H54 (cell line): ENCODE results near the gene AK9.
"Not testable (repeated sequence)": the region's sequence is repeated elsewhere in the genome, so short reads cannot be mapped to it uniquely, and the experiment has no call there.

Source experiments
- DNase-seq: peaks from one replicate; pipeline ENCODE4 v3.0.0; 2011; ENCODE audit warnings: low spot score, mixed read lengths; ENCODE audit not compliant: insufficient read length
- FAIRE-seq: peaks from 3 replicates; lab custom pipeline; 2011; peaks lifted over from hg19 to GRCh38; lab: Jason Lieb, UNC
- POLR2A ChIP-seq: IDR thresholded peaks from 2 replicates; pipeline ENCODE4 v1.6.1; 2011; ENCODE audit warnings: low read depth, mild to moderate bottlenecking, low read length

The AK9 gene

DNA sequence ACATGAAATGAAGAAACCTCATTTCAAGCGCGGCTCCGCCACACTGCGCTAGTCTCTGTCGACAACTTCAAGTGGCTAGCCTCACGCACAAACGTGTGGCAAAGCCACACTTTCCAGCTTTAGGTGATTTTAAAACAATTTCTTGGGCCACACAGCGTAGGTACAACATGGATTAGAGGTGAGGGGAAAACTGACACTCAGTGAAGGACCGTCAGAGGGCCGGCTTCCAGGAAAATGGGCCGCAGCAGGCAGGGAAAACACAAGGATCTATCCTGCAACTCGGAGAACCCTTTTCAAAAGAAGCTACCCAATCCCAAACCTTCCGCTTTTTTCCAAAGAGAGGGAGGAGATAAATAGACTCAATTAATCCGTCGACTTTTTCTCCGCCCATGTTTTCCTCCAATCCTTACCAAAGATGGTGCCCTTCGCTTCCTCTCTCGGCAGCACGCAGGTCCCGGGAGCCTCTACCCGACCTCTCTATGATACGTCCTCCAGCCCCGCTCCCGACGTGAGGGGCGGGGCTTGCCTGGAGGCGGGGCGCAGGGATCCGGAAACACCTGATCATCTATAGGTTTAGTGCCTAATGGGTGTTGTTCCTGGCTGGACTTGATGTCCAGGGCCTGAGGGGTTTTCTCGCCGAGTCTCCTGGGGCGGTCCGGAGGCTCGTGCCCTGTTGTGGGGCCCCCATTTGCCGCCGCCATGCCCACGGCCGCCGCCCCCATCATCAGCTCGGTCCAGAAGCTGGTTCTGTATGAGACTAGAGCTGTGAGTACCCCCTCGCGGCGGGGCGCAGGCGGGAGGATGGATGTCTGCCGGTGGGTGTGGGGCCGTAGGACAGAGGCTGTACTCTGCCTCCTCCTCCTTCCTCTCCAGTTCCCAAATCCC is at the start of gene AK9, which contains the start of gene FIG4:
TSS of gene AK9 (minus strand) at position 466 of the 885 bp plus-strand sequence. CDS start 15,457 bp downstream, outside the sequence.
TSS of gene FIG4 (plus strand) at position 560 of the 885 bp plus-strand sequence. CDS start at position 700, 140 bp downstream.
- DNase-seq (peak; percentile 65), FAIRE-seq (peak; percentile 67)
- TF ChIP-seq POLR2A, result peak; percentile 29; the same call in 1 of the 2 replicates

DNA sequence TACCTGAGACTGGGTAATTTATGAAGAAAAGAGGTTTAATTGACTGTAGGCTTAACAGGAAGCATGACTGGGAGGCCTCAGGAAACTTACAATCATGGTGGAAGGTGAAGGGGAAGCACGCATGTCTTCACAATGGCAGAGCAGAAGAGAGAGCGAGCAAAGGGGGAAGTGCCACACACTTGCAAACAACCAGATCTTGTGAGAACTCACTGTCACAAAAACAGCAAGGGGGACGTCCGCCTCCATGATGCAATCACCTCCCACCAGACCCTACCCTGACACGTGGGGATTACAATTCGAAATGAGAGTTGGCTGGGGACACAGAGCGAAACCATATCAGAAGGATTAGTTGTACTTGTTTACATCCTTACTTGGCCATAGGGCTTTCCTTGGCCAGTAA is 49.8 kb upstream of the AK9 start:
- no peak for FAIRE-seq
- DNase-seq, result no peak
- no peak for TF ChIP-seq POLR2A

DNA sequence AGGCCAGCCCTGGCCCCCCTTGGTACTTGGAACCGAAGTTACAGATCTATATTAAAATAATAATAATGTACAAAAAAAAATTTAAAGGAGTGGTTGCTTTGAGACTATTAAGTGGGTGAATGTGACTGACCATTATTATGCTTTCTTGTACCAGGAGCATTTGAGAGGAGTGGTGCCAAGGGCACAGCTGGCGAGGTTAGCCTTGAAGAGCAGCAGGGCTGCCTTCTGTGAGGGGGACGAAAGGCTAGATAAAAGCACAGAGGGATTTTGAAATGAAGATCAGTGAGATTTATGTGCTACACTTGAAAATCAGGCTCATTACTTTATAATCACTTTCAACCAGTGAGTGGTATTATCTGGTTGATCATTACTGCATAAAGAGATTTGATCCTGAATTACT is 48.7 kb upstream of the AK9 start:
- DNase-seq (no peak), FAIRE-seq (no peak)
- TF ChIP-seq POLR2A, result no peak

DNA sequence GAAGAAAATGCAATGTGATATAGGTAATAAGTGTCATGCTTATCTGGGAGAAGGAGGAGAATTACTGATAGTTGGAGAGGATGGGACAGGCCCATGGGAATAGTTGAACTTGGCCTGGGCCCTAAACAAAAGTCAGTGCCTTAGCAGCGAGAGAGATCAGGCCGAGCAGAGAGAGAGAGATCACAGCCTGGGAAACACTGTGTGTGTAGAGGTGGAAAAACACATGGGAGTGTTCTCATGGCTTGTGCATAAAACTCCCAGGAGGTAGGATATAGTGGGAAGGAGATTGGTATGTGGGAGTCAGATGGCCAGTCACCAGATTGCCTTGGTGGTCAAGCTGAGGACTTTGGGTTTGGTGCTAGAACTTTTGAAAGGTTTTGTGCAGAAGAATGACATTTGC is 47.7 kb upstream of the AK9 start:
- DNase-seq (no peak), FAIRE-seq (no peak)
- no peak for TF ChIP-seq POLR2A

DNA sequence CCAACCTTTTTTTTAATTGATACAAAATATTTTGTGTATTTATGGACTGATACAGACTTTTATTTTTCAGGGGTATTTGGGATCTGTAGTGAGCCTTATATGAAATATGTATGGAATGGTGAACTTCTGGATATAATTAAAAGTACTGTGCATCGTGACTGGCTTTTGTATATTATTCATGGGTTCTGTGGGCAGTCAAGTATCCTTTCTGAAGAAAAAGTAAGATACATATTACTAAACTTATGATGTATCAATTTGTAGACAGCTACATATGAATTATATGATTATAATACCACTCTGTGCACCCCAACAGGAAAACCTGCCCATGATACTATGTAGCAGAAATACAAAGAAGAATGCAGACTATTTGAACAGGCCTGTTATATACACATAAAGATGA is 47.3 kb upstream of the AK9 start:
- TF ChIP-seq POLR2A, result no peak
- DNase-seq, result no peak
- no peak for FAIRE-seq

DNA sequence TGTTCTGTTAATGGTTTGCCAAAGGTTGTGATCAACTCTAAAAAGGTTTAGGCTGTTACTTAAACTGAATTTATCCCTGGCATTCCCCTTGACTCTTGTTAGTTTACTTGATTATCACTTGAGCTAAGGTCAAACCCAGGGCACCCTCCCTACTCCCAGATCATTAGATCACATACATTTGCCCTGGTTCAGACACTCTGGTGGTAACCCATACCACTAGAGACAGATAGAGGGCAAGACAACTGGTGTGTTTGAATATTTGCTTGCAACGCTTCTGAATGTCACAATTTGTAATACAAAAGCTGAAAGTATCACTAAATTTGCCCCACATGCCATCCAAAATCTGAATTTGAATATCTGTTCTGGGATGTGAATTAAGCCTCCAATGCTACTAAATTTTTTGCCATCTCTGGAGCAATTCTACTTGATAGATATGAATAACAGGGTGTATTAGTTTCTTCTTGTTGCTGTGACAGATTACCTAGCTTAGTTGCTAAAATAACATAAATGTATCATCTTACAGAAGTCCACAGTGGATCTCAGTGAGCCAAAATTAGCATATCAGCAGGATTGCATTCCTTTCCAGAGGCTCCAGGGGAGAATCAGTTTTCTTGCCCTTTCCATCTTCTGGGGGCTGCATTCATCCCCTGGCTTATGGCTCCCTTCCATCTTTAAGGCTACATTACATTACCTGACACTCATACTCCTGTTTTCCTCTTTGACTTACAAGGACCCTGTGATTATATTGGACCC is 45.4 kb upstream of the AK9 start:
- TF ChIP-seq POLR2A, result no peak
- no peak for FAIRE-seq
- DNase-seq, result no peak

DNA sequence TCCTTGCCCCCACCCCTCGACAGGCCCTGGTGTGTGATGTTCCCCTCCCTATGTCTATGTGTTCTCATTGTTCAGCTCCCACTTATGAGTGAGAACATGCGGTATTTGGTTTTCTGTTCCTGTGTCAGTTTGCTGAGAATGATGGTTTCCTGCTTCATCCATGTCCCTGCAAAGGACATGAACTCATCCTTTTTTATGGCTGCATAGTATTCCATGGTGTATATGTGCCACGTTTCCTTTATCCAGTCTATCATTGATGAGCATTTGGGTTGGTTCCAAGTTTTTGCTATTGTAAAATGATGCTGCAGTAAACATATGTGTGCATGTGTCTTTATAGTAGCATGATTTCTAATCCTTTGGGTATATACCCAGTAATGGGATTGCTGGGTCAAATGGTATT is 34.2 kb upstream of the AK9 start:
- not testable (repeated sequence) for FAIRE-seq, DNase-seq

DNA sequence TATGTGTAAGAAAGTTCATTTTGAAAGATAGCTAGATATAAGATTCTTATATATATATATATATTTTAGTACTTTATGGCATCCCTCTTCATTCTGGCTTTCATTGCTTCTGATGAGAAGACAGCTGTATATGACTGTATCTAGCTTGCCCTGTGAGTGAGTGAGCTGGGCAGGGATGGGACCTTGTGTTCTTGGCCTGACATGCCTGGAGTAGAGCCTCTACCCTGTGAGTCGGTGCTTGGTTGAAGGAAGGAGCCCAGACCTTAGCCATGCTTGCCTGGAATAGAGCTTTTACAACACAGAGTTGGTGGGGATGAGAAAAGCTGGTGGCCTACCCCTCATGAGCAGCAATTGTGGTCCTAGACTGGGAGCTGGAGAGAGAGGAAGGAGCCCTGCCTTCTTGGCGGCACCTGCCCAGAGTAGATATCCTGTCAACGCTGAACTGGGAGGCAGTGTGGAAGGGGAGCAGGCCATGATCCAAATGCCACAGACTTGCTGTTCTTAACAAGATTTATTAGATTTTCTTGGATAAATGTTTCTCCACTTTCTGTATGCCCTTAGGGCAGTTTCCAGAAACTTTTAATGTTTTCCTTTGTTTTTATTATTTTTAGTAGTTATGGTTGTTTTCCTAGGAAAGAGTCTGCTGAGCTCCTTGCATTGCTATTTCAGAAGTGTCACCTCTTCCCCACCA is 31.7 kb upstream of the AK9 start:
- TF ChIP-seq POLR2A, result no peak
- FAIRE-seq (no peak), DNase-seq (no peak)

DNA sequence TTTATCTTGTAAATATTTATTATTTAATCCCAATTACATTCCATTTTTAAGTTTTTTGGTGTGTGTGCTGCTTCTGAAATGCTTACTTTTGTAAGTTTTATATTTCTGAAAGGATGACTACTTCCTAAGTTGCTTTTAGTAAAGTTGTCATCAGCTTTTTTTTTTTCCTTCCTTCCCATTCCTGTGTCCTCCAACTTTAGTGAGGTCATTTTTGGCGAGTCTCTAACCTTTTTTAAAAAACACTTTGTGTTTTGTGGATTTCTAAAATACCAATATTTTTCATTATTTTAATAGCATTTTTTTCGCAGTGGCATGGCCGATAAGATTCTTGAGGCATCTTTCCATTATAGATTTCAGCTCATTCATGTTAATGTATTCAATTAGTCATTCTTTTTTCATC is 31.0 kb upstream of the AK9 start:
- no peak for FAIRE-seq
- TF ChIP-seq POLR2A, result no peak
- no peak for DNase-seq

DNA sequence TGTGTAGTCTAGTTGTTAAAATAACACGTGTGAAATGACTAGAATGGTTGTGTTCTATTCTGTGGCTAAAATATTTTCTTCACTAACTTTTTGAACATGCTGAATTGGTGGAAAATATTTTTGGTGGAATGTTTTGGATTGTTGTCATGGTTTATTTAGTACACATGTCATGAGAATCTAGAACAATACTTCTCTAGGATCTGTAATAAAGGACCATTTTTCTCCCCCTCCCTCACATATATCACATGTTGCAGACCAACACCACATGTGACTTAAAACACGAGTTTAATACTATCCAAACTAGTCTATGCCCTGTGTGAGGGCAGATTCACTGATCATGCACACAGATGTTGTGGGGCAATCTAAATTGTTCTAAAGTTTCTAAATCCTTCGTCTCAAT is 29.3 kb upstream of the AK9 start:
- DNase-seq, result no peak
- no peak for FAIRE-seq
- TF ChIP-seq POLR2A, result no peak

DNA sequence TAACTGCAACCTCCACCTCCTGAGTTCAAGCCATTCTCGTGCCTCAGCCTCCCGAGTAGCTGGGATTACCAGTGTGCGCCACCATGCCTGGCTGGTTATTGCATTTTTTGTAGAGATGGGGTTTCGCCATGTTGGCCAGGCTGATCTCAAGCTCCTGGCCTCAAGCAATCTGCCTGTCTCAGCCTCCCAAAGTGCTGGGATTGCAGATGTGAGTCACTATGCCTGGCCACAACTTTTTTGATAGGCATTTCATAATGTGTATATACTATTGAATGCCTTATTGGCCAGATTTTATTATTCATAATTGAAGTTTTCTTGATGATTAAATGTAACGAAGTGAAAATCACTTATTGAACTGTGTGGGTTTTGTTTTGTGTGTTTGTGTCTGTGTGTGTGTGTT is 28.0 kb upstream of the AK9 start:
- no peak for FAIRE-seq
- TF ChIP-seq POLR2A, result no peak
- no peak for DNase-seq

DNA sequence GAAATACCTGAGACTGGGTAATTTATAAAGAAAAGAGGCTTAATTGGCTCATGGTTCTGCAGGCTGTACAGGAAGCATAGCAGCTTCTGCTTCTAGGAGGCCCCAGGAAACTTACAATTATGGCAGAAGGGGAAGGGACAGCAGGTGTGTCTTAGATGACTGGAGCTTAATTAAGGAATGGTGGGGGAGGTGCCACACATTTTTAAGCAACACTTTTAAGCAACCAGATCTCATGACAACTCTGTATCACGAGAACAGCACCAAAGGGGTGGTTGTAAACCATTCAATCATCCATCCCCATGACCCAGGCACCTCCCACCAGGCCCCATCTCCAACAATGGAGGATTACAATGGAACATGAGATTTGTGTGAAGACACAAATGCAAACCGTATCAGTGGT is 27.0 kb upstream of the AK9 start:
- no peak for TF ChIP-seq POLR2A
- no peak for DNase-seq
- no peak for FAIRE-seq

DNA sequence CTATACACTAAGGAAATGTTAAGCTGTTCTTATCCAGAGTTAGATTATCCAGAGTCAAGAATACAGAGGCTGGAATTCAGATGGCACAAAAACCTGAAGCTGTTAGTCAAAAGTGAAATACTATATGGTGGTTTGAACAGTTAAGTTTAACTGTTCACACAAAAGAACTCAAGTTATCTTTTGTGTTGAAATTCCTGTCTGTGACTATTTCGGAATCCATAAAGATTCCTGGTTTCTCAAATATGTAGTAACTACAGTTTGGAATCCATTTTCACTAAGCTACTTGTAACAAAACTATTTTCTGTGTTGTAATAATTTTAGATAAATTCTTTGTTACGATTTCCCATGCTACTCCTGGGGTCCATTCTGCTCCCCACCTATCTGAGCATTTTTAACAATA is 24.6 kb upstream of the AK9 start:
- FAIRE-seq, result no peak
- no peak for DNase-seq
- no peak for TF ChIP-seq POLR2A

DNA sequence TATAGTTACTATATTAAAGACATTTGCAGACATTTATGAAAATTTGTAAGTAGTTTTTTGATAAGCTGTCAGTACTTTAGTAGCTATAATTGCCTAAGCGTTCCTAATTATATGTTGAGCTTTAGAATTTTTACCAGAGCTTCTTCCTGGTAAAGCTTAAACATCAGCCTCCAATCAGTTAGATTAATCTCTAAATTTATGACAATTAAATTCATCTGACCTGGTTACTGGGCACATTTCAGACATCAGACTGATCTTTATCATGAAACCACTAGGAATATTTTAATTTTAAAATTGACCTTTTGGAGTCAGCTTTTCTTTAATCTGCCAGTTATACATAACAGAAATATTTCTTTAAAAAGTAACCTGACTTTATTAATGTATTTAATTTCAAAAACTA is 23.6 kb upstream of the AK9 start:
- no peak for TF ChIP-seq POLR2A
- DNase-seq, result no peak
- FAIRE-seq, result no peak
